RWPE1 (cell line): ENCODE results near the gene BBS1.

ENCODE experiments used
- CTCF ChIA-PET: fragments of 350-600 bp; sonication (Branson Sonifier 250); formaldehyde crosslinking; extraction: SDS; loops from one replicate; lab custom pipeline; 2021; lab: Yijun Ruan, JAX
- POLR2A ChIA-PET: fragments of 400-600 bp; formaldehyde crosslinking; extraction: SDS; loops from one replicate; lab custom pipeline; 2020; ENCODE audit warnings: antibody characterized with exemption; ENCODE audit not compliant: low non-redundant PET; lab: Yijun Ruan, JAX
- DNase-seq: peaks from one replicate; pipeline ENCODE4 v3.0.0; 2012; ENCODE audit warnings: low spot score
- H3K27ac ChIP-seq: fragments of 450-650 bp; 2 replicates; pipeline ENCODE4 v1.5.1; 2017
- CTCF ChIP-seq: fragments of 450-650 bp; conservative IDR thresholded peaks from 2 replicates; pipeline ENCODE4 v1.5.1; 2017; ENCODE audit warnings: low read depth, mild to moderate bottlenecking

BBS1 gene

GRCh38 chr11:66480117-66480938 lies 30.1 kb upstream of the BBS1 start, which contains the start of gene DPP3:
DPP3 (plus strand) TSS chr11:66480434; CDS start chr11:66482201, 1,767 bp downstream.
- peak within 1 kb of the TSS; percentile 93 for H3K27ac ChIP-seq
- TF ChIP-seq CTCF = no peak
- CTCF ChIA-PET = interaction anchor here (0.5 to 0.7 kb wide), 4 partner anchors 110 to 400 kb away, joined by 3 to 5 read pairs (median 3); no protein-coding TSS in a partner anchor

GRCh38 chr11:66484806-66485380 lies 25.5 kb upstream of the BBS1 start:
- no peak for DNase-seq
- ChIA-PET POLR2A (no interaction called here), CTCF (interaction anchor here (0.6 kb wide), 1 partner anchor 379 kb away, joined by 3 read pairs; no protein-coding TSS in a partner anchor)
- peak overlapping the region; percentile 8; the same call in 1 of the 2 replicates for H3K27ac ChIP-seq
- TF ChIP-seq CTCF = no peak

More at GRCh38 chr11:66480117-66480938, 30.1 kb upstream of the BBS1 start, which contains the start of gene DPP3:
- DNase-seq = peak; percentile 99
- POLR2A ChIA-PET = interaction anchor here (0.5 to 0.9 kb wide), 4 partner anchors 14 to 197 kb away, joined by 3 to 6 read pairs (median 4); partner anchors contain the start of genes PELI3 and RBM4B

- H3K27ac ChIP-seq = no peak overlapping the region; the same call in 1 of the 2 replicates
- POLR2A ChIA-PET = no interaction called here
- TF ChIP-seq CTCF = no peak
- CTCF ChIA-PET = interaction anchor here (0.5 kb wide), 1 partner anchor 125 kb away, joined by 3 read pairs; no protein-coding TSS in a partner anchor
- no peak for DNase-seq
Observed at GRCh38 chr11:66488957-66489356, 21.5 kb upstream of the BBS1 start.

- POLR2A ChIA-PET = interaction anchor here (0.5 kb wide), 1 partner anchor 23 kb away, joined by 5 read pairs; no protein-coding TSS in a partner anchor
- DNase-seq = no peak
- TF ChIP-seq CTCF = no peak
- H3K27ac ChIP-seq = no peak overlapping the region; the same call in 1 of the 2 replicates
- CTCF ChIA-PET = interaction anchor here (0.5 to 1.1 kb wide), 2 partner anchors 11 to 126 kb away, joined by 3 read pairs; no protein-coding TSS in a partner anchor
Observed at GRCh38 chr11:66489636-66490035, 20.8 kb upstream of the BBS1 start.

- TF ChIP-seq CTCF = peak; percentile 24
- ChIA-PET CTCF (interaction anchor here (0.6 to 0.9 kb wide), 4 partner anchors 9 to 89 kb away, joined by 3 to 6 read pairs (median 4); no protein-coding TSS in a partner anchor), POLR2A (no interaction called here)
- no peak overlapping the region for H3K27ac ChIP-seq
- no peak for DNase-seq
Observed at GRCh38 chr11:66491315-66491935, 19.0 kb upstream of the BBS1 start.
